Activated gamma-delta T cell (primary cell): ENCODE results near the gene LRMDA.

Experiments
- DNase-seq: peaks from one replicate; lab custom pipeline; 2025; lab: John Stamatoyannopoulos, UW

LRMDA gene

DNA sequence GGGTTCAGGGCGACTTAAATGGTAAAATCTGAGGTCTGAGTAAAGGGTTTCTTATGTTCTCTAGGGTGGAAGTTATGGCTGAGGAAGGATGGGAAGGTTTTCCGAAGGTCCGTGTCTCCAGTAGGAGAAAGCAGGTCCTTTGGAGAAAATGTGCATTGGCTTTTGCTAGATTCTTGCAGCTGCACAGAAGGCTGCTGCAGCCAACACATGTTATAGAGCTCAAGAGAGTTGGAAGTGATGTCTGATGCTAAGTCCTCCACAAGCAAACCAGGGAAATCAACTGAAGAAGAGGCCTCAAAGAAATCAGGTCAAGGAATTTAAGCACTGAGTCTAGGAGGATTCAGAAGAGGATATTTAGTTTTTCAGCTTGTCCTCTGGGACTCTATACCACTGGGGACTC lies 404.6 kb downstream of the LRMDA start:
- DNase-seq, result no peak

DNA sequence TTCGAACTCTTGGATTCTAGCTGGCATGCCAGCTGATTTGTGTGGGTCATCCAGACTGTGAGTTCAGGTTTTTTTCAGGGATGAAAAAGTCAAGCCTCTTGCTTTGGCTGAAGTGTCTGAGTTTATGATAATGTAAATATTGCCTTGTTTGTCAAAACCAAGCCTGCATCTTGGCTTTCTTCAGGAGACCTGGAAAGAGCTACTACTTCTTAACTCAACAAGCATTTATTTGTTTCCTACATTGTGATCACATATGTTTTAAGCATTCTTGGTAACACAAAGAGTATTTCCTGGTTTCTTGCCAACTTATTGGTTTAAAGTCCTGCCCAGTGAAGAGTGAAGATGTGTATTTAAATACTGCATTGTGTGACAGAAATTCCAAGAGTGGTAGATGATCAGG lies 407.1 kb downstream of the LRMDA start:
- no peak for DNase-seq

DNA sequence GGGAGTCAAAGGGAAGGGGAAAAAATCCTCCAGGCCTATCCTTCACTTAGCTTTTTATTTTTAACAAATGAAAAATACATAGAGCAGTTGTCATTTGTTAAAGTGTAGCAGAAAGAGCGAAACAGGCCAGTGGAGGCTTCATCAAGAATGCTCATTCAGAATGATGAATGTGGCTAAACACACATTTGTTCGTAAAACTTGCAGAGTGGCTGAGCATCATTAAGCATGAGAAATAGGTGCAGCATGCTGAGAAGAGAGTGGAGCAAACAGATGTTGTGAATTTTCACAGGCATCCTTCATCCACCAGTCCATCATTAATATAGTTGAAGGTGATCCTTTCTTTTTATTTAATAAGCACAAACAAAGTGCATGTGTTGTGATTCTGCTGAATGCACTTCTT lies 407.6 kb downstream of the LRMDA start:
- no peak for DNase-seq

DNA sequence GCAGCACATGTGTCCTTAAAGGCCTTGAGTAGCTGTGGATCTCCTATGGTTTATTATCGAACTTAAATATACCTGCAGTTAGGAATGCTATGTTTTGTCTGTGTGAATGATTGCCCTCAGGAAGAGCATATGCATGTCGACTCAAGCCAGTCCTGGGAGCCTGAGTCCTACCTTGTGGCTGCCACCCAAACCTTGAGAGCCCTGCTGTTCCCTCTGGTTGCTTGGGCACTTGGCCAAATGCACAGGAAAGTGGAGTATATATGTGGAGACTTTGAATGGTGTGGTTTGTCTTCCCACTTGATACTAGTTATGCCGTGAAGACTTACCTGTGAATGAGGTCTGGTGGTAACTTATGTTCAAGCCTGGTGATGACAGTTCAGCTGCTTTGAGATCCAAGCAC lies 409.8 kb downstream of the LRMDA start:
- DNase-seq, result no peak

DNA sequence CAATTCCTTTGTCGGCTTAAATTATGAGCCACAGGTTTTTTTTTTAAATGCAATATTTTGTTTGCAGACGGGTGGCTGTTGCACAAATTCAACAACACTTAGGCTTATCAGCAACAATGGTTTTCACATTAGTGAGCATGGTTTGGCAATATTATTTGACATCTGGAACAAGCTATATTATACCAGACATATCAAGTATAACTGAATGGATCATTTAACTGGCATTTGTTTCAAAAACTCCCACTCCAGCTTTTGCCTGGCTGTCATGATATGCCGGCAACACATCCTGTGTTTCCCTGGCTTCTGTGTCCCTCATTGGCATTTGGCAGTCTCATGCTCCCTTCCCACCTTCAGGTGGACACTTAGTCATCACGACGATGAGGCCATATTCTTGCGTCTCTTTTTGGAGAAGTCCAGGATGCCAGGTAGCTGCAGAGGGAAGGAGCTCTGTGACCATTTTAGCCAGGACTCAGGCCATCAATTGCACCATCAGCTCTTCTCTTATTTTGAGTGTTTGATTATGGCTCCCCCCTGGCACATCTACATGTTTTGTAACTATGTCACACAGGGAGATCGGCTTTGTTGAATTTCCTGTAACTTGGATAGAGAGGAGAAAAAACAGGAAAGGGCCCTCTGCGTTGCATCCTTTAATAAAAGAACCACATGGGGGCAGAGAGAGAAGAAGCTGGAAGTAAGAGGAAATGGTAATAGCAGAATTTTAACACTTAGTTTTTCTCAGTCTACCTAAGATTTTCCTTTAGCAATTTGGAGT lies 413.9 kb downstream of the LRMDA start:
- DNase-seq, result no peak

DNA sequence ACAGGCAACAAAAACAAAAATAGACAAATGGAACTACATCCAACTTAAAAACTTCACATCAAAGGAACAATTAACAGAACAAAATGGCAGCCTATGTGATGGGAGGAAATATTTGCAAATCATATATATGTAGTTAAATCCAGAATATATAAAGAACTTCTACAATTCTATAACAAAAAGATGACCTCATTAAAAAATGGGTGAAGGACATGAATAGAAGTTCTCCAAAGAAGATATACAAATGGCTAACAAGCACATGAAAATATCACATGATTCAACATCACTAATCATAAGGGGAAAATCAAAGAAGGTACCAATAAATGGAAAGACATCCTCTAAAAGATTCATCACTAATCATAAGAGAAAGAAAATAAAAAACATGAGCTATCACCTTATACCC lies 416.1 kb downstream of the LRMDA start:
- DNase-seq, result no peak

DNA sequence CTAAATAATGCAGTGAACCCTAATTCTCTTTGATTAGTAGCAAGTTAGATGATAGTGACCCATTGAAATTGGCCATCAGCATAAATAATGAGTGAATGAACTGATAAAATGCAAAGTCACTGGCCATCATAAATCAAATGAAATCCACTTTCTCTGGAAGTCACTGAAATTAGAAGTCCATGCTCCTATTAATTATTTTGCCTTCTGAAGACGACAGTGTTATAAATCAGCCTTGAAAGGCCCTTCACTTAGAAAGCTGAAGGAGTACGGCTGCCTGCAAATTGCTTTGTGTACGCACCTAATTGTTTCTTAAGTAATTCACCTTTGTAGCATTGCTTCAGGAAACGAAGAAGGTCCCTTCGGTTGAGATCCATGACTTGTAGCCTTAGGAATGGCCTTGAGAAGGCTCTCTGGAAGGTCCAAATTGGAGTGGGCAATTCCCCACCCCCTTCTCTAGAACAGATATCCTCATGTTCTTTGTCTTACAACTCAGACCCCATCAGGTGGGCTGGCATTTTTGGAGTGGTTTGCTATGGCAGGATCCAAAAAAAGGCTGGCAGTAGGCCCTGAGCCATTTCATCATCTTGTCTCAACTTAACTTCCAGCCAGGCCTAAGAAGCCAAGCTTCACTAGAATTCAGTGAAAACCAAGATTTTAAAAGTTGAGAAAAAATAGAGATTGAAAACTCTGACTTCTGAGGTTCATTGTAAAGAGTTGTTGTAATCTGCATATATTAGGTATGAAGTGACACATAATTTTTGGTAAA lies 420.3 kb downstream of the LRMDA start:
- no peak for DNase-seq

DNA sequence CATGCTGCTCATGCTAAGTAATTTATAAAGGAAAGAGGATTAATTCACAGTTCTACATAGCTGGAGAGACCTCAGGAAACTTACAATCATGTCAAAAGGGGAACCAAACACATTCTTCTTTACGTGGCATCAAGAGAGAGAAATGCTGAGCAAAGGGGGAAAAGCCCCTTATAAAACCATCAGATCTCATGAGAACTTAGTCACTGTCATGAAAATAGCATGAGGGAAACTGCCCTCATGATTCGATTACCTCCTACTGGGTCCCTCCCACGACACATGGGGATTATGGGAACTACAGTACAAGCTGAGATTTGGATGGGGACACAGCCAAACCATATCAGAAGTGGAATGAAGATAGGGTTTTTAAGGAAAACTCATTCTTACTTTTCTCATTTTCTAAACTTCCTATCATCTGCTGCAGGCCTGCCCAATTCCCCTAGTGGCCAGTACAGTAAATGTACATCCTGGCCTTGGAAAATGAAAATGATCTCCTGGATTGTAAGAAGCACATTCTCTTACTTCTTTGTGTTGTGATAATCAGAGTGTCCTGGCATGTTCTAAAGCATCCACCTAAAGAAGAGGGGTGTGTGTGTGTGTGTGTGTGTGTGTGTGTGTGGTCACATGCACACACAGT lies 421.5 kb downstream of the LRMDA start:
- DNase-seq, result no peak

DNA sequence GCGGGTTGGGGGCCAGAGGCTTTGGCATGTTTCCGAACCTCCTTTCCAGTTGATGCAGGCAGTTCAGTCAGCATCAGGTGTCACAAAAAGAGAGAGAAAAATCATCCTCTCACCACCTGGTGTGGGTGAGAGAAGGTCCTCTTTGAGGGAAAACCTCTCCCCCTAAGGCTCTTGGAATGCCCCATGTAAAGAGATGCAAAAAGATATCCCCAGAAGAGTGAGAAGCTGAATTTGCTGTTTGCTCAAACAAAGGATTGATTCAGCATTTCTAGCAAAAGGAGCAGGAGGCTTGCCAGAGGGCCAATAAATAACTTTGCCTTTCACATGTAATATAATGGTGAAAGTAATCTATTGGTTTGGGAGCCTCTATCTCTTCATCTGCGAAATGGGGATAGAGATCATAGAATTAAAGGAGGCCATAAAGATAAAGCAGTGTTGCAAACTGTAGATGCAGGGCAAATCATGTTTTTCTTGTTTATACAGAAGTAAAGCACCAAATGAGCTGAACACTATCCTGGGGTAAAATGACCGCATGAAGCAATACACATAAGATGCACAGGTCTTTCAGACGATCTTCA lies 425.9 kb downstream of the LRMDA start:
- no peak for DNase-seq

DNA sequence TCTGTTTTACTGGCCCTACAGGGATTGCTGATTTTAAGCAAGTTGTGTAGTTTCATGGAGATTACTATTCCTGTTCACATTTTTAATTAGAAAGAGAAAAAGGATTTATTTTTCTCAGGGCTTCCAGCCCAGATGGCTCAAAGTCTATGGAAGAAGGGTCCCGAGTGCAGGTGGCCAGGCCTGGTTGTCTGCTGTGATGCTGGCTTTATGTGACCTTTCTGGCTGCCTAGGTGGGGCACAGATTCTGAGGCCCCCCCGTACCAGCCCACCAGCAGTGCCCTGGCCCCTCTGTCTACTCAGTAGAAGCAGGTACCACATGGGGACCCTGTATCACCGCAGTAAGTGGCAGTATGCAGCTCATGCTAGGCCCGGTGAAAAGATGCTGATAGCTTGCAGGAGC lies 426.5 kb downstream of the LRMDA start:
- no peak for DNase-seq

DNA sequence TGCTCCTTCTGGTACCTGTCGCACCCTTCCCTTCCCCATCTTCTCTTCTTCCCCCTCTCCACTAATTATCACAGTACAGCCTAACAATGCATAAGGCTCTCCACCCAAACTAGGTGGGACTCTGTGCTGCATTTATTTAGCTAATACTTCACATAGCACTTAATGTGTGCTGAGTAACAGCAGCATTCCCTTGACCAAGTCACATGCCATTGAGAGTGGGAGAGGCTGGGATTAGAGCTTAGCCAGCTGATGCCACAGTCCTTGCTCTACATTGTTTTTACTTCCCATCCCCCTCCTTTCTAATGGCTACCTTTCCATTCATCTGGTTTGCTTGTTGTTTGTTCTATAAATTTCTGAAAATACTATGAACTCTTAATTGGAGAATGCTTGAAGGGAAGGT lies 426.9 kb downstream of the LRMDA start:
- DNase-seq, result no peak

DNA sequence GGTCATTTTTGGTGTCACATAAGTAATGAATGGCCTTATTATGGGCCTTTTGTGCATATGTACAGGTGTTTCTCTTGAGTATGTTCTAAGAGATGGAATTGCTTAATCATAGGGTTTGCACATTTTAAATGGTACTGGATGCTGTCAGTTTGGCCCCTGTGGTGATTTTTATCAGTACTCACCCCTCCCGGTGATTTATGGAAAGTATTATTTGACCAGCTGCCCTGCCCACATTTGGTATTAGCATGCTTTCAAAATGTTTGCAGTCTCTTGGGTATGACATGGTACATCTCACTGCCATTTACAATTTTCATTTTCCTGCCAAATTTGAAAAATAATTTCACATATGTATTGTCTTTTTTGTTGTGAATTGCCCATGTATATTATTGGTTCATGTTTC lies 427.7 kb downstream of the LRMDA start:
- no peak for DNase-seq

DNA sequence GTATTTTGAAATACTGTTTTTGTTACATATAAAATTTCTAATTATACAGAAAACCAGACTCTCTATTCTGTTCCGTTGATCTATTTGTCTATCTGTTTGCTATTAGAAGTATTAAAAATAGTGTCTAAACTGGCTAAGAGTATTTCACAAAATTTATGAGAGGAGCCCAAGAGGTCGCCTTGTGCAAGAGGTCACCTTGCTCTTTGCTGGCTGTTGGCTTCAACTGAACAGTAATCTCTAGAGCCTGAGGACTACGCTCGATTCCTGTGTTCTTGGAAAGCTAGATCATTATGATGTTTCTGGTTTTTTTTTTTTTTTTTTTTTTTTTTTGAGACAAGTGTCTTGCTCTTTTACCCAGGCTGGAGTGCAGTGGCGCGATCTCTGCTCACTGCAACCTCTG lies 428.6 kb downstream of the LRMDA start:
- no peak for DNase-seq

DNA sequence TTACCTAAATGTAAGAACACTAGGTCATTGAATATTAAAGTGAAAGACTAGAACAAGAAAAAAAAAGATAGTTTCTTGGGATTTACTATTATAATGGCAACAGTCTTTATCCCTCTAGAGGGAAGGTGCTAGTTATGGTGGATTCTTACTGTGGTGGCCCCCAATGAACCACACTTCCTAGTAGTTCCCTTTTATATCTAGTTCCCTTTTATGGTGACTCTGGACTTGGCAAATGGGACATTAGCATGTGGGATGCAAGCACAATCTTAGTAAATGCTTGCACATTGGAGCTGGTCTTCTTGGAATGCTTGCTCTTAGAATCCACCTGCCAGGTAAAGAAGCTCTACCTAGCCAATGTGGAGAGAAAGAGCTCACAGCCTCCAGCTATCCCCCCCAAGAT lies 430.2 kb downstream of the LRMDA start:
- no peak for DNase-seq

DNA sequence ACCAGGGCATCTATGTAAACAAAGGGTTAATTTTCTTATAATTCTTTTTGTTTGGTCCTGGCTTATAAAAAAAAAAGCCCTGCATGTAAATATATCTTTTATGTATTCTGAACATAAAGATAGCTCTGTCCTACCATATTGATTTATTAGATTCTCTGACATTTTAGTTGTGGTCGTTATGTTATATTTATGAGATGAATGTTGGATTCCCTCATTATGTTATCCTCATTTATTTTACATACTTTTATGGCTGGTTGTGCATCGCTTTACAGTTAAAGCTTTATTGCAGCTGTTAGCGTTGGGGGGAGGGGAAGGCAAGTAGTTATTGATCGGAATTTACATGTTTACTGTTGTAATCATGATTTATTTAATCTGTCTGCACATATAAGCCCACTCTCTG lies 431.5 kb downstream of the LRMDA start:
- no peak for DNase-seq

DNA sequence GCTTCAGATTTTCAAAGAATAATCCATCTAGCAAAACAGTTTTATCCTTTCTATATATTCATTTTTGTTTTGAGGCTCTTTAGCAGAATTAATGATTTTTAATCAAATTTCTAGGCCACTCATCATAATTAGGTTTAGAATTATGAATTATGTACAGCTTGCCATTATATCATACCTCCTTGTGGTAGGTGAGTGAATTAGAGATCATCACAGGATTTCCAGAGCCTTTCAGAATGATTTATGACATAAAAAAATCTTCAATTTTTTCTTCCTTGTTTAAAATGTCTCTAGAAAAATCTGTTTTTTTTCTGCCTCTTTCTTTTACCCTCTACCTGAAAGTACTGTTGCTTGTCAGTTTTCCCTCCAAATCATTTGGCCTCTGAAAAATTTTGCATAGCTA lies 433.3 kb downstream of the LRMDA start:
- DNase-seq, result no peak

DNA sequence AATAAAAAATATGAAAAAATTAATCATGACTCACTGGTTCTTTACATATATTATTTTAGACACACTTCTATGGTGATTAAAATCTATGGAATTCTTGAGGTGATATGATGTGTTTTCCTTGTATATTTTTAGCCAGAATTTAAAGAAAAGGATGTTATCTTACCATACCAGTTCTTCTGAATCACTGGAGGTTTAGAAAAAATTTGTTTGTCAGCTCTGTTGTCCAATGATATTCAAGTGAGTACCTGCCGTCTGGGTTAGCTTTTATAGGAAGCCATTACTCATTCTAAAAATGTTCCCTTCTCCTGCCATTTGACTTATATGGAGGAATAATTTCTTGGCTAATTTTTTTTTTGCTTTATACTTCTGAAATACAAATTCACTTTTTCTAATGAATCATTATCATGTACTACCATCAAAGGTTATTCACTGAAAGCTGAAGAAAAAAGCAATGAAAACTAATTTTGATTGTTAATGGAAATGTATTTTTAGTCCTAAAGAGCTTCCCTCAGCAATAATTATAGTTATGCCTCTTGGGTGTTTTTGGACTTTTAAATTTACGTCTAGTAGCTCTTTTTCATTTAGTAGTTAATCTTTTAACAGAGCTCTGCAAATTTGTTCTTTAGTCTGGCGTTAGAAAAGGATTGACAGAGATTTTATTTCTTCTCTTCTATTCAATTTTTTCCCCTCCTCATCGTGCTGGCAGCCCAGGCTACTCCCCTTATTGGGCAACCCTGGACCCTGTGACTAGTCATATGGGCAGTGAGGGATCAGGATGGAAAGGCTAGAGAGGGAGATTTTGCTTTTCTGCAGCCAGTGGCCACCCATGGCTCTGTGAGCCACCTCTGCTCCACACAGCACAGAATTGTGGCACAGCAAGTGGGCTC lies 434.2 kb downstream of the LRMDA start:
- no peak for DNase-seq

DNA sequence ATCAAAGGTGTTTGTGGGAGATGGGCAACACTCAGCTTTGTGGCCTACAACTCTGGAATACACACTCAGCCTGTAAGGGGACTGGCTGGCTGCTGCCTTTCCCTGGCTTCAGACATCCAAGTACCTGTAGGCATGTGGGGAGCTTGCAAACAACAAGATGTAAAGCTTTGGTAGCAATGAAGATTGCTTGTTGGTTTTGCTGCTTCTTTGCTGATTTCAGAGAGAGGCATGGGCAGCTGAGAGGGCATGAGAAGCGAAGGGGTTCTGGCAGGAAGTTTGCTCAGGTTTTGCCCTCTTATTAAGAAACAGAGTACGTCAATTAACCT lies 434.8 kb downstream of the LRMDA start:
- DNase-seq, result no peak

DNA sequence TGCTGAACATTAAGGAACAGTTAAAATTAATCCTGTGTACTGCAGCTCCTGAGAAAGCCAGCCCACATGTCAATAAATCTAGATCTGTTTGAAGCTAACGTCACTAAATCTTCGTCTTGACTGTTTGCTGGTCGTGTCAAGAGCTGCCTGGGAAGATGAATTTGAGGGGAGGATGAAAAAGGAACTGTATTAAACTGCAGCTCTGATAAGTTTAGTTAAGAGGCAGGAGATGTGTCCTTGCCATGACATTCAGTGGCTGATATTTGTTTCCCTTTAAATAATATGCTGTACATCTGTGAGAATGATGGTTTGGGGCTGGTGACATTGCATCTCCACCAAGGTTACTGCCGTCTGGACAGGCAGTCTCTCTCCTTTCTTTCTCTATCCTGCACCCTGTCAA lies 435.3 kb downstream of the LRMDA start:
- DNase-seq, result no peak

DNA sequence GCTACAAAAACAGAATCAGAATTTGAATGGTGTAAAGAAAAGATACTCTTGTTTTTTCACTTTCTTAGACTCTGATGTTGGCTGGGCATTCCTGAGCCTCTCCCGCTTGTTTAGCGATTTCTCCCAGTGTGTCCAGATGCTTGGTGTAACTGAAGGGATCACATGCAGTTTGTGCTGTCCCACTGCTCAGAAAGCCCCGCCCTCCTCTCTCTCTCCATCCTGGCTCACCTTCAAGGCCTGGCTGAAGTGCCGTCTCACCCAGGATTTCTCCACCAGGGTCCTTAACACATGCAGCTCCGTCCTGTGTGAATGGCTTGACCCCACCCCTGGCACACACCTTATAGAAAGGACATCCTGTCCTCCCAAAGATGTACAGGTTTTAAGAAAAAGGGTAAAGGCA lies 437.1 kb downstream of the LRMDA start:
- no peak for DNase-seq

DNA sequence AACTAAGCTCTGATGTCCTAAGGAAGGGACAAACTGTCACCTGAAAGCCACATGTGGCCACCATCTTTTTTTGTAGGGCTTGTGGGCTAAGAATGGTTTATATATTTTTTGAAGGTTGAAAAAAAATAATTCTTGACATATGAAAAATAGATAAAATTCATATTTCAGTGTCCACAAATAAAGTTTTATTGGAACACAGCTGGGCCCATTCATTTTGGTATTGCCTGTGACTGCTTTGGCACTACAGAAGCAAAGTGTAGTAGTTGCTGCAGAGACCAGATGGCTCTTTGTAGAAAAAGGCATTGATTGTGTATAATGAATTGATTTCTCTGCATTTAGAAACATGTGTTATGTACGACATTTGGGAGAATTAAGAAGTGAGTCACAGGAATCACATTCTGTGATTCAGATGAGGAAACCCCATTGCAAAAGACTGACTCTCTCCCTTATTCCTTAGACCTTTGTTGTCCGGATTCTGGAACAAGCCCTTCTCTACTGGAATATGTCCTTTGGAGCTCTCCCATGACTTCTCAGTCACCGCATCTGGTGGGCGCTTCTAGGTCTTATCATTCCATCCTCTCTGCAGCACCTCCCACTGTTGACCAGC lies 438.7 kb downstream of the LRMDA start:
- DNase-seq, result no peak

DNA sequence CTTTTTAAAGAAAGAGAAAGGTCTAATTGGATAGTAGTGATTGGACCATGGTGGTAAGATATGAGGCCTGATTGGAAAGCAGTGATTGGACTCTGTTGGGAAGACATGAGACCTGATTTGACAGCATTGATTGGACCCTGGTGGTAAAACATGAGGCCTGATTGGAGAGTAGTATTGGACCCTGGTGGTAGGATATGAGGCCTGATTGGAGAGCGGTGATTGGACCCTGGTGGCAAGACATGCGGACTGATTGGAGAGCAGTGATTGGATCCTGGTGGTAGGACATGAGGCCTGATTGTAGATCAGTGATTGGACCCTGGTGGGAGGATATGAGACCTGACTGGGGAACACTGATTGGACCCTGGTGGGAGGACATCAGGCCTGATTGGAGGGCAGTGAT lies 444.3 kb downstream of the LRMDA start:
- DNase-seq, result no peak
